HG02610 (cell line): Measurements from ENCODE around the gene SLC35G1.

Experiments
- ATAC-seq: cut with Tn5 transposase; IDR thresholded peaks from one replicate; pipeline ENCODE4 v1.9.1; 2021; ENCODE audit warnings: mild to moderate bottlenecking, moderate library complexity; ENCODE audit not compliant: unreplicated experiment

SLC35G1 gene

GRCh38 chr10:93893646-93894515 is at the start of gene SLC35G1:
Gene SLC35G1 (plus strand): TSS chr10:93893978. CDS start chr10:93894034, 56 bp downstream.
- peak; percentile 94 for ATAC-seq

GRCh38 chr10:93844979-93845626 is 48.7 kb upstream of the SLC35G1 start:
- ATAC-seq, result no peak

GRCh38 chr10:93849593-93849992 is 44.2 kb upstream of the SLC35G1 start:
- no peak for ATAC-seq

GRCh38 chr10:93850031-93851015 is 43.5 kb upstream of the SLC35G1 start:
- no peak for ATAC-seq

- ATAC-seq, result no peak
Observed at GRCh38 chr10:93851169-93851568, 42.6 kb upstream of the SLC35G1 start.

- ATAC-seq, result no peak
Observed at GRCh38 chr10:93852476-93853095, 41.2 kb upstream of the SLC35G1 start.

GRCh38 chr10:93854975-93855374 is 38.8 kb upstream of the SLC35G1 start:
- no peak for ATAC-seq

- no peak for ATAC-seq
Observed at GRCh38 chr10:93856349-93857145, 37.2 kb upstream of the SLC35G1 start.

- no peak for ATAC-seq
Observed at GRCh38 chr10:93859049-93859655, 34.6 kb upstream of the SLC35G1 start.

GRCh38 chr10:93861825-93862224 is 32.0 kb upstream of the SLC35G1 start:
- ATAC-seq, result no peak

- no peak for ATAC-seq
Observed at GRCh38 chr10:93865794-93866425, 27.9 kb upstream of the SLC35G1 start.

GRCh38 chr10:93867525-93867924 is 26.3 kb upstream of the SLC35G1 start:
- no peak for ATAC-seq

GRCh38 chr10:93871671-93872204 is 22.0 kb upstream of the SLC35G1 start:
- no peak for ATAC-seq

- no peak for ATAC-seq
Observed at GRCh38 chr10:93872375-93873158, 21.2 kb upstream of the SLC35G1 start.

- ATAC-seq, result no peak
Observed at GRCh38 chr10:93873420-93874115, 20.2 kb upstream of the SLC35G1 start.

GRCh38 chr10:93874309-93875031 is 19.3 kb upstream of the SLC35G1 start:
- no peak for ATAC-seq

- ATAC-seq, result no peak
Observed at GRCh38 chr10:93875032-93875358, 18.8 kb upstream of the SLC35G1 start.
